GM12874 (cell line): ENCODE data around the gene PANX3.

Experiments used
- TF ChIP-seq, protein P1 (sequence below): IDR thresholded peaks from 2 replicates; pipeline ENCODE4 v1.5.1; 2011; ENCODE audit warnings: low read depth, mild to moderate bottlenecking, control low read depth, low read length, moderate library complexity; ENCODE audit not compliant: insufficient read depth

Gene PANX3

DNA sequence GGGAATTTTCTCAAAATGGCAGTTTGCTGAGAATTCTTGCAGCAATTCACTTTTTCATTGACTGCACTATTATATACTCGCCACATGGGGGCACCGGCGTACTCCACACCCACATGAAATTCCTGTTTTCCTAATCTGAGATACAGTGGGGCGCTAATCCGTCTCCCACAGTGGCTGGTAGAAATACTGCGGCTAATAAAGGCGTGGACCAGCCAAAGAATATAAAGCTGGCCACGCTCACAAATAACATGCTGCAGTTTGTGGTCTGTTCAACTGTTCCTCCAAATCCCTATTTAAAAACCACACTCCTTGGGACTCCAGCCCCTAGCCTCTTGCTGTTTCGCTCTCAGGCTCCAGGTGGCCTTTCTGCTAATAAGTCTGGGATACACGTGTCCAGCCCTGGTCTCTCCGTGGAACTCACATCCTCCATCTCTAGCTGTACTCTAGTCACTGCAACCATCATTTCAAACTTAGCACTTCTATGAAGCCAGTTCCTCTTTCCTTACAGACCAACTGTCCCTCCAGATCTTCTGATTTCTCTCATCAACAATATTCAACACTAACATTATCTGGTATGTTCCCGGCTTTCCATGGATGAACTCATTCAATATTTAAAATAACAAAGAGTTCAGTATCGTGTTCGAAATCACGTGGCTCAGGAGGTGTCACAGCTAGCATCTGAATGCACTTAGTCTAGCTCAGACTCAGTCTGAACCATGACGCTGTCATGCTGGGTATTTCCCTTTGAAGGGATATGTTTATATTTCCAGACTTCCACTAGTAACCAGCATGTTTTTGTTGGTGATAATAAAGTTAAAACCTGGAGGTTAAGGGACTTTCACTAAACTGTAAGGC lies 33.4 kb downstream of the PANX3 start:
- TF ChIP-seq, protein P1, sequence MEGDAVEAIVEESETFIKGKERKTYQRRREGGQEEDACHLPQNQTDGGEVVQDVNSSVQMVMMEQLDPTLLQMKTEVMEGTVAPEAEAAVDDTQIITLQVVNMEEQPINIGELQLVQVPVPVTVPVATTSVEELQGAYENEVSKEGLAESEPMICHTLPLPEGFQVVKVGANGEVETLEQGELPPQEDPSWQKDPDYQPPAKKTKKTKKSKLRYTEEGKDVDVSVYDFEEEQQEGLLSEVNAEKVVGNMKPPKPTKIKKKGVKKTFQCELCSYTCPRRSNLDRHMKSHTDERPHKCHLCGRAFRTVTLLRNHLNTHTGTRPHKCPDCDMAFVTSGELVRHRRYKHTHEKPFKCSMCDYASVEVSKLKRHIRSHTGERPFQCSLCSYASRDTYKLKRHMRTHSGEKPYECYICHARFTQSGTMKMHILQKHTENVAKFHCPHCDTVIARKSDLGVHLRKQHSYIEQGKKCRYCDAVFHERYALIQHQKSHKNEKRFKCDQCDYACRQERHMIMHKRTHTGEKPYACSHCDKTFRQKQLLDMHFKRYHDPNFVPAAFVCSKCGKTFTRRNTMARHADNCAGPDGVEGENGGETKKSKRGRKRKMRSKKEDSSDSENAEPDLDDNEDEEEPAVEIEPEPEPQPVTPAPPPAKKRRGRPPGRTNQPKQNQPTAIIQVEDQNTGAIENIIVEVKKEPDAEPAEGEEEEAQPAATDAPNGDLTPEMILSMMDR: peak; percentile 72

DNA sequence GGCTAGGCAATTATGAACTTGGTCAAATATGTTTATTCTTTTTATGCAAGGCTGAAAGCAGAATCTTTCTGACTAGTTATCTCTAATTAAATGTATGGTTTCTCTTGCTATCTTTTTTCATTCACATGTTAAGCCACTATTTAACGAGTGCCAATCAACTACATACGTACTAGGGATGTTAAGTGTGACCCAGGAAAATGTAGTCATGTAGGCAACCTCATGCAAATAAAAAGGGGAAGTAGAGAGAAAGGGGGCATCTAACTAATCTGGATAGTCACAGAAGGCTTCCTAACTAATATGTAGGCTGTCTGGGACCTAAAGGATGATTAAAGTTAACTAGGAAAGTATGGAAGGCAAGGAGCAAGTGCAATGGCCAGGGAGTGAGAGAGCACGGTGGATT lies 34.9 kb downstream of the PANX3 start:
- TF ChIP-seq, protein P1: no peak

DNA sequence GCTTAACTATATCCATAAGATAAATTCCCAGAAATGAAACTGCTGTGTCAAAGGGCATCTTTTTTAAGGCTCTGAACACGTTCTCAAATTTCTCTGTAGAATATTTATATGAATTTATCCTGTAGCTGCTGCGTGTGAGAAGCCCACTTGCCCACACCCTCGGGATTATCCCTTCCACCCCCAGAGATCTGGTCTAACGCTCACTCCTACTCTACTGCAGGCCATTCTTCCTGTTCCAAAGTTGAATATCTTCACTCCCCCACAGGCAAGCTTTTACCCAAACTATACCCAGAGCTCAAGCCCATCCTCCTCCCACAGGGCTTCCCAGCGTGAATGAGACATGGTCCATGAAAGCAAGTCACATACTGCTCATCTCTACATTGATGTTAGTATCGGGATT lies 37.4 kb downstream of the PANX3 start:
- TF ChIP-seq, protein P1: no peak

DNA sequence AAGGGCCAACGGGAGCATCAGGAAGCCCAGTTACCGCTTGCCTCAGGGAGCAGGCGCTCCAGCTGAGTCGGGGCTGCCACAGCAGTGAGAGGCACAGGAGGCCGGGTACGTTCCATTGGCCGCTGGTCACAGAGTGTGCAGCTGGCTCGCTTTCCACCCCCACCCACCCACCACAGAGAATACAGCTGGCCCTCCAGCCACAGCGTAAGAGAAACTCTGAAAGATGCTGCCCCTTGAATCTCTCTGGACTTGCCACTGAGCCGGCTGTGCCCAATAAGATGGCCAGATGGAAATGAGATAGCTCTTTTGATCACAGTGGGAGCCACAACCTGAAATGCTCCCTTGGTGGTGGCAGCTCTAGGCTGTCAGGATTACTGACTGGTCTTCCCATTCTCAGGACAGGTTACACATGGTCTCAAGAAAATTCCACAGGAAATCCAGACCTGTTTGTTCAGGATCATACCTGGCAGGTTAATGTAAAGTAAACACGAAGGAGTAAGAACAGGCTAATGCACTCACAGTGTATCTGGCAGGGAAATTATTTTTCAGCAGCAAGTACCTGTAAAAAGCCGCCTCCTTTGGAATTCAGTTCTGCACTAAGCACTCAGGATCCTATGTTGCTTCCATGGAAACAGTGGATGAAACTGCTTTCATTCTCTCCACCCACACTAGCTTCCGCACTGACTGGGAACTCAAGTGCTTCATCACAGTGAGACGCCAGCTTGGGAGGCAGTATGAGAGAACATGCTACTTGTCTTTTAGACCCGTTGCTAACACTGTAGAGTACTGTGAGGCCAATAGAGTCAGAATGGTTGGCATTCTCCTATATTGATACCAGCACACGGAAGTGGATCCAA lies 45.8 kb downstream of the PANX3 start:
- TF ChIP-seq, protein P1: no peak

DNA sequence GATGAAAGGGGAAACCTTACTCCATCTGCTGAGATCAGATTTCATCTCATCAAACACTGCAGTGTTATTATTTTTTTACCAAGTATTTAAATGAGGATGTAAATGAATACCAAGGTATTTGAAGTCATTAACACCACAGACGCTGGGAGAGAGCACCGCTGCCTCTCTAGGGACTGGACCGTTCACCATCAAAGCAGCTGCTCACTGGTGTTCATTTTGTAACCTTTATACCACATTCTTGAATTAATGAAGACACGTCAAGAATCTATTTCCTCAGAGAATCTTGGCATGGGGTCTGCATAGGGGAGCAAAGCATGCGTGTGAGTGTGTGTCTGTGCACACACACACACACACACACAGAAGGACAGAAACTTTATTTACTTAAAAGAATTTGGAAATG lies 46.7 kb downstream of the PANX3 start:
- TF ChIP-seq, protein P1: no peak

DNA sequence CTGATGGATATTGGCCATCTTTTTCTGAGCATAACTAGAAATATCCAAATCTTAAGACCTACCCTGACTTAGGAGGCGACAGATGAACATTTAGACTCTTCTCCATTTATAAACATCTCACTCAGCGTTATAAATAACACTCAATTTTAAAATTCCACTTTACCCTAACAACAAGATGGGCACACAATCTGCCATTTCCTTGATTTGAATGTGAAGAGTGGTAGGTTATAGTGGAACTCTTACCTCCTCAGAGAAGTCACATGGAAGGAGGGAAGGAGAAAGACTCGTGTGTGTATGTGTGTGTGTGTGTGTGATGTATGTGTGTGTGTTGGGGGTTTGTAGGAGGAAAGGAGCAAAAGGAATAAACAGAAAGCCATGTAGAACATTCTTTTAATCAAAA lies 47.3 kb downstream of the PANX3 start:
- TF ChIP-seq, protein P1: no peak

DNA sequence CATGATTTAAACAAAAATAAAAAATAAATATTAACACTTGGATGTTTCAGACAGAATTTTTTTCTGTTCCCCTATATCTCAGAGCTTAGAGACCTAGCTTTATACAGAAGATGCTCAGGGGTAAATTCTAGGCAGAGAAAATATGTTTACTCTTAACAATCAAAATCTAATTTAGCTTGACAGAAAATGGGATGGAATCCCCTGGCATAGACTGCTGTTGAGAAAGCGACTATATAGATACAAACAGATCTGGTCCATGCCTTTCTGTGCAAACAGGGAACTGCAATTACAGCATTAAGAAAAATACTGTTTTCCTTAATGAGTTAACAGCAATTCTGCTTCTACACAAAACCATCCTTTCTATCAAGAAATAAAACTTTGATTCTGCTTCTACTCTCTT lies 47.8 kb downstream of the PANX3 start:
- TF ChIP-seq, protein P1: no peak
